Measurements from ENCODE around the gene IFT80. TPM values are rescaled to one million over a fixed set of nuclear protein-coding genes. Genes with fewer than 3 reads are reported as not detected.

Gene IFT80
- total and polyA plus RNA-seq, 2 of the 4 experiments (the other 2 are of a cell fraction) = 15.2 to 16.8 TPM

DNA sequence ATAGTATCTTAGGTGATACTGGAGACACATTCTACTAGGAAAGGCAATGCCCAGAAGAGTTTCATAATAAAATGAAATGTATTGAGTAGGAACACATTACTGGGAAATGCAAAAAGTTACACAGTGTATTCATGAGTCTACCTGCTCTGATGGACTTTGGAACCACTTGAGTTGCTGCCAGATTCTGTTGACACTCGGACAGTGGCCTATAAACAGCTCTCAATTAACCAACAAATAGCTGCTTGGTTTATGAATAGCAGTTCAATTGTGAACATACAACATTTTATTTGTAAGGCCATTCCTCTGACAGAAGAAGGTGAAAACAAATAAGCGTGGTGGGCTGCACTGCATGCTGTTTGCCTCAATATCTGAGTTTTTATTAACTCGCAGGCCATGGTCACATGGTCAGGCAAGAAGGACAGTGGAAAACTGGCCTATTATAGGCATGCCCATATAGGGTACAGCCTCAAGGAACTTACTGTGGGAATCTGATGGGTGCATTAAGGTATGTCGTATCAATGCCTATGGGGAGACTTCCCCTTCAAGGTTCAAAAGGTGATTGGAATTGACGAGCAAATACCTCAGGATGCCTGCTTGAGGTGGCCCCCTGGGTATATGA, 107.6 kb downstream of the IFT80 start:
- in situ Hi-C loops (cut with MboI; ENCODE audit: low sequenced_read_pairs) (no loop called here), dilution Hi-C loops (cut with HindIII; ENCODE audit: low sequenced_read_pairs, unreplicated experiment) (no loop called here), intact Hi-C loops (cut with micrococcal nuclease) (no loop called here)
- H3K9me3 ChIP-seq (ENCODE audit: control insufficient read depth, insufficient read depth, low read length) = no peaks in the 10 kb centered on the region
- no peaks in the 10 kb centered on the region for H3K79me1 ChIP-seq (ENCODE audit: low read depth in 1 of 2, low read length in 2 of 2)
- no TSS peak for BruUV-seq (replicated peaks)
- no peak overlapping the region for H2AFZ ChIP-seq (replicated peaks; ENCODE audit: low read length, poor library complexity)
- no peak overlapping the region for H4K91ac ChIP-seq (ENCODE audit: insufficient read depth, low read depth, low read length)
- H3K18ac ChIP-seq (ENCODE audit: low read depth, low read length) = no peak overlapping the region
- no peak overlapping the region for H3K9ac ChIP-seq (ENCODE audit: low read depth, low read length)
- no peak overlapping the region for H2BK15ac ChIP-seq (ENCODE audit: low read depth, low read length)
- ChIA-PET POLR2A (ENCODE audit: unreplicated experiment) (no interaction called here), CTCF (no interaction called here)
- no peak overlapping the region for H3K4me2 ChIP-seq (ENCODE audit: low read depth, low read length)
- H2AK5ac ChIP-seq (ENCODE audit: low read depth, low read length) = no peak overlapping the region
- no peak overlapping the region for H4K5ac ChIP-seq (ENCODE audit: low read depth, low read length)
- H3K27ac ChIP-seq (ENCODE audit: insufficient read depth, low read length) = no peak overlapping the region
- TF ChIP-seq MXI1 (IDR thresholded peaks at IDR 0.05; ENCODE audit: borderline replicate concordance, low read depth, low read length) (no peak), CEBPB (IDR thresholded peaks at IDR 0.05; ENCODE audit: low read depth, low read length) (no peak)
- H2BK20ac ChIP-seq (ENCODE audit: low read depth, low read length) = no peak overlapping the region
- no peaks in the 10 kb centered on the region for H4K20me1 ChIP-seq (ENCODE audit: insufficient read depth, low read length)
- no peaks in the 10 kb centered on the region for H3K27me3 ChIP-seq (ENCODE audit: control insufficient read depth, insufficient read depth, low read length)
- WGBS, 2 experiments (ENCODE audit: extremely low coverage in 2 of 2, insufficient read length in 1 of 2) = 94% methylated on average over 2 of the region's 5 CpGs; no CpG with 5 or more reads in 1 of the 2 experiments
- no peaks in the 10 kb centered on the region for H3K4me1 ChIP-seq (ENCODE audit: control insufficient read depth, insufficient read depth, low read length)
- DNase-seq (no peak), ATAC-seq (ENCODE audit: low read depth) (no peak)
- H3K36me3 ChIP-seq (ENCODE audit: control insufficient read depth, insufficient read depth, low read length) = no peaks in the 10 kb centered on the region
- H2AK9ac ChIP-seq (replicated peaks; ENCODE audit: low read depth, low read length, poor library complexity) = no peak overlapping the region
- H3K23ac ChIP-seq (ENCODE audit: low read depth, low read length) = no peak overlapping the region
- H3K56ac ChIP-seq (ENCODE audit: extremely low read depth, insufficient read depth, low read length) = no peak overlapping the region
- no peak overlapping the region for H3K4ac ChIP-seq (ENCODE audit: low read depth, low read length)
- H4K8ac ChIP-seq (ENCODE audit: low read depth in 2 of 2, low read length in 2 of 2) = no peak overlapping the region
- no peak overlapping the region for H2BK5ac ChIP-seq (ENCODE audit: low read depth, low read length, poor library complexity, severe bottlenecking)
- no peak overlapping the region for H2BK120ac ChIP-seq (ENCODE audit: low read depth, low read length)
- no peak overlapping the region for H3K14ac ChIP-seq (replicated peaks; ENCODE audit: low read depth, low read length)
- no peaks in the 10 kb centered on the region for H3K9me1 ChIP-seq (ENCODE audit: insufficient read depth, low read length)
- no peak overlapping the region for H3K4me3 ChIP-seq (ENCODE audit: insufficient read depth, low read depth, low read length)
